SIG-M5 treated with dmso at 0.1 percent for 504 hours (cell line): Measurements from ENCODE around the gene NTM.

Source experiments
- DNase-seq: peaks from one replicate; lab custom pipeline; 2025; ENCODE audit not compliant: unreplicated experiment; lab: John Stamatoyannopoulos, UW

The NTM gene

DNA sequence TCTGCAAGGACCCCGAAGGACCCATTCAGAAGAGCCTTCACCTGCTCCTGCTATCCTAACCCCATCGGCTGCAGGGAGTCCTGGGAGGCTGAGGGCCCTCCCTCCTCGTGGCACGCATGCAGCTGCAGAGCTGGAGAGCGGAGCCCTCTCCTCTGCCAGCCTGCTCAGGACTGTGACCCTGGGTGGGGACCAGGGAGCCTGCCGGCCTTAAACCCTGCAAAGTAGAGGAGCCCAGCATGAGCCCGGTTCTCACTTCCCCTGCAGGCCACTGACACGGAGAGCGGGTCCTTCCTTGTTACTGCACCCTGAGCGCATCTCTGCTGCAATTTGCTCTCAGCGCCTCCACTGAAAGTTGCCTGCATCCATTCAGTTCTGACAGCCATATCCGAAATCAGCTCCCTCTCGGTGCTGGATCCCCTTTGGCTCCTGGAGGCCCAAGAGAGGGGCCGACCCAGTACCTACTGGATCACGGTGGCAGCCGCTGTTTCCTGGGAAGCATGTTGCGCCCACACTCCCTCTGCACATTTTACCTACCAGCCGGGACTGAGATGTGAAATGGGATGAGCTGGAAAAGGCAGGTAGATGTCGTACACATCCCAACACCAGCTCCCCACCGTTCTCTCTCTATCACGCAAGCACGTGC, 312.1 kb downstream of the NTM start:
- DNase-seq: no peak

DNA sequence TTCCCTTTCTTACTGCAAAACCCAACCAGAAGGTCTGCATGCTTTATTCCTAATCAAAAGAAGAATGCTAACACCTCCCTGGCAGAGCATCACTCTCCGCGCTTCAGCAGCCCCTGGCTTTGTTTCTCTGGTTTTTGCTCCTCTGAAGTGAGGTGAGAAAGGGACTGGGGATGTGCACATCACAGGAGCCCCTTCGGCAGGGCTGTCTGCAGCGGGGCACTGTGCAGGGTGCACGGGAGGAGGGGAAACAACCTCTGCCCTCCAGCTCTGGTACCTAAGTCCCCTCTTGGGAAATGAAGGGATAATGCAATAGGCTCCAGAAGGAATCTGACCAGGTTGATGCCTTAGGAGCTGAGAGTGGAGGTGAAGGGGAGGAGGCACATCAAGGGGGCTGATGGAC, 312.7 kb downstream of the NTM start:
- DNase-seq: no peak

DNA sequence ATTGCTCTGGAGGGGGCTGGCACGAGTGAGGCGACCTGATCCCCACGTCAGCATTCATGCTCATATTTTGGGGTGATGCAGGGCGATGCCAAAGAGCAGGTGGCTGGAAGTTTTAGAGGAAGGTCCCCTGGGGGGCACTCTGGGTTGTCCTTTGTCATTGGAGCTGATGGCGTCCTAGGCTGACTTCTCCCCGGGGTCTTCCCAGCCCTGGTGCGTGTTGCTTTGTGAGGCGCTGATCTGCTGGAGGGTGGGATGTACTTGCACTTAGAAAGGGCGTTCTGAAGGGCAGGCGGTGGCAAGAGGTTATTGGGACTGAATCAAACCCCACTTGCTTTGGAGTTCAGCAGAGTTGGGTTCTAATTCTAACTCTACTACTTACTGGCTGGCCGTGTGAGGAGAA, 313.3 kb downstream of the NTM start:
- DNase-seq: no peak

DNA sequence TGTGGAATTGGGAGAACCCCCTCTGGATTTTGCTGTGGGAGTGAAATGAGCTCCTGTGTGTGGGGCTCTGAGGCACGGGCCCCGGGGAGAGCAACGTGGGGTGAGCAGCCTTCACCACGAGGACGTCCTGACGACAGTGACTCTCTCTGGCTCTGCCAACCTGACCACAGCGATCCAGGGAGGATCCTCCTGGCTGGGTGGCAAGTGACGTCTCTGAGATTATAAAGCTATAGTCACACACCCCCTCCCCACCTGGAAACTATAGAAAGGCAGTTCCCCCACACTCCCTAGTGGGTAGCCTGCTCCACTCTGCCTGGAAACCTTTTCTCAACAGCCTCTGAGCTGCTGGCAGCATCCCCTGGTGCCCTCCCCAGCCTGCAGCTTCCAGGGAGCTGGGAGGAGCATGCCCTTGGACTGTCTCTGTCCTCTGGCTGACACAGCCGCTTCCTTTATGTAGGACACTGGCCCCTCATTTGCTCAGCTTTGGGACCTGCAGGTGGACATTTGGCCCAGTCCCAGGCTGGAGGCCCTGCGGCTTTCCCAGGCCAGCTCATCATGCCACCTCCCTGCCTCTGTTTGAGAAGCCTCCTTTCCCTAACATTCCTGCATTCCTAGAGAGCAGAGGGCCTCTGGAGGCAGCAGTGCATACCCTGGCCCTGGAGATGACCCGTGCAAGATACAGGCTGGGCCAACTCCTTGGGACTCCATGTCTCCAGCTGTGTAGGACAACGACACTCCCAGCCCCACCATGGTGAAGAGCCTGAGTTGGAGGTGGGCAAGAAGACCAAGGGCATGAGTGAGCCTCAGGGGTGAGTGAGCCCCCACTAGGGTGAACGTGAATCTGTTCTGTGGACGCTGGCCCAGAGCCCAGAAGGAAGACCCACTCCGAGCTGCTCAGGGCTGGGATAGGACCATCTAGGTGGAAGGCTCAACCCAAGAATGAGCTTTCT, 314.0 kb downstream of the NTM start:
- DNase-seq: no peak

DNA sequence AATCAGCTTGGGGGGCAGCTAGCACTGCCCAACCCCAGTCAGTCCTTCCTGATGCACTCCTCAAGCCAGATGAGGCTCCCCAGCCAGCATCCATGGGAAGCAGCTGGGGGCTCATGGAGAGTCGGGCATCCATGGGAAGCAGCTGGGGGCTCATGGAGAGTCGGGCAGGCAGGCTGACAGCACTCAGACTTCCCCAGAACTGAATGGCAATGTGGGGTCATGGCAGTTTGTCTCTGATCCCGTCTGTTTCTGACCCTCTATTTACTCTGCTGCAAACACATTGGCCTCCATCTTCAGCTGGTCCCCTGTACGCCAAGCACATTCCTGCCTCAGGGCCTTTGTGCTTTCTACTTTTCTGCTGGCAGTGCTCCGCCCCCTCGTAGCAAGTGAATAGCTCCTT, 314.8 kb downstream of the NTM start:
- no peak for DNase-seq

DNA sequence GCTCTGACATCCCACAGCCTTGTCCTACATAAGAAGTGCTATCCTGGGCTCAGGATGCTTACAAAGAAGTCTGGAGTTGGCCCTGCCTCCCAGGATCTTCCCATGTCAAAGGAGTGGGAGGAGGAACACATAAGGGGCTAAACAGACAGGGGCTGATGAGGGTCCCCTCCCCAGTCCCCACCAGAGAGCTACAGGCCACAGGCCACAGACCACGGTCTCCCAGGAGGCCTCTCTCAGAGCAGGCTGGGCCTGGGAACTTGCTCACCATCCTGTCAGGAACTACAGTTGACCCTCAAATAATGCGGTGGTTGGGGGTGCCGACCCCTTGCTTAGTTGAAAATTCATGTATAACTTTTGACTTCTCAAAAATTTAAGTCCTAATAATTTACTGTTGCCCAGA, 315.5 kb downstream of the NTM start:
- DNase-seq: no peak

DNA sequence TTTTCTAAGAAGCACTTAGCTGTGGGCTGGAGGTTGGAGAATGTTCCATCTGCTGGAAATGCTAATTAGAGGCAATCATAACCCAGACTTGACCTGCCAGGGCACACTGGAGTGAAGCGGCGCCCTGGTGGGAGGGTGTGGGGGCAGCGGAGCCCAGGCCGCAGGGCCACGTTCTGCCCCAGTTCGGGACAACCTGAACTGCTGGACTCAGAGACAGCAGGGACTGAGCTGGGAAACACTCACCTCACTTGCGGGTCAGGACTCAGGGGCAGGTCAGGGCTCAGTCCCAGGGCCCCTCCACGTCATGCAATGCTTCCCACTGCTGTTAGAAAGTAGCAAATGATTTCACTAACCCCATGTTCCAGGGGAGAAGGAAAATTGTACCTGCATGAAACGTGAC, 316.4 kb downstream of the NTM start:
- DNase-seq: no peak

DNA sequence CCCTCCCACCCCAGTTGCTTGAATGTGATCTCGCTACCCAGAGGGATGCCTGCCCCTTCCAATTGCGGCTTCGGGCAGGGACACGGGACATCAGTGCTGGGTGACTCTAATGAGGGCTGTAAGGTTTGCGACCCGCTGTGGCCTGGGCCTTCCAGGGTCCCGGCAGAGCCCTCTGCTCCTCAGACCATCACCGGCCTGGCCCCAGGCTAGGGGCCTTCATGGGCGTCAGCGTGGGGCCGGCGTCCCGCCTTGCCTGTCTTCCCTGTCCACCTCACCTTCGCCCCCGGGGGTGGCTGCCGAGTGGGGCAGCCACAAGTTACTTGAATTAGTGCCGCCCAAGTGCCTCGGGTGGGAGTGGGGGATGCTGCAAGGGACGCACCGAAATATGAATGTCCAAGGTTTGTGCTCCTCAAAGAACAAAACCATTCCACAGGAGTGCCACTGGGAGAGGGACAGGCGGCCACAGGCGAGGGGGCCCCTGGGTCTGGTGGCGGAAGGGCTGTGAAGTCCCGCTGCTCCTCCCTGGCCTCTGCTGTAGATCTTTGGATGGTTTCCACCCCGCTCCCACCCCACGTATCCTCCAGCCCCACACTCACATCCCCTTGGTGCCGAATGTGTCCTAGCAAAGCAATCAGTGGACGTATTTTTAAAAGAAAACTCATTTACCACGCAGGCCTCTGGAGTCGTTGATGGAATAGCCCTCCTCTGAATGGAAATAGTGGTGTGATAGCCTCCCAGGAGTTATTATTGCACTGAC, 317.1 kb downstream of the NTM start:
- no peak for DNase-seq

DNA sequence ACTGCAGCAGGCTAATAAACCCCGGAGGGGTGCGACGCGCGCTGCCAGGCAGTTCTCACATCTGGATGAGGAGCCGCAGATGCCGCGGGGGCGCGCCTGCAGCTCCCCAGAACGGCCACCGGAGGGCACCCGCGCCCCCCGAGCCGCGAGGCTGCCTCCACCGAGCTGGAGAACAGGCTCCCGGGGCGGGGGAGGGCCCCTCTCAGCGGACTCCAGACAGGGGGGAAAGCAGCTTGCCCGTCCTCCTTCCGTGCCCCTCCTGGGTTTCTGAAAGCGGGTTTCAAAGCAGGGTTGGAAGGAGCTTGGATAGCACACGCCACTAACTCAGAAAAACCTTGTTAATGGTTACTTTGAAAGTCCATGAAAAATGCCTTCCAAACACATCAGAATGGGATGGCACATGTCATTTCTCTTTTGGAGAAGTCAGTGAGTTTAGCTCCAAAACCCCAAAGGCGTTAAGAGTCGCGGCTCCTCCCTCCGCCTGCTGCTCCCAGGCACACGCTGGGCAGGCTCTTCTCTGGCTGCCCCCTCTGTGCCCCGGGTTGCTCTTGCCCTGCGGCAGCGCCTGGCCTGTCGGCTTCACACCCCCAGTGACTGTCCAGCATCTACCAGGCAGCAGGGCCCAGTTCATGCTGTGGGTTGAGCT, 317.8 kb downstream of the NTM start:
- no peak for DNase-seq

DNA sequence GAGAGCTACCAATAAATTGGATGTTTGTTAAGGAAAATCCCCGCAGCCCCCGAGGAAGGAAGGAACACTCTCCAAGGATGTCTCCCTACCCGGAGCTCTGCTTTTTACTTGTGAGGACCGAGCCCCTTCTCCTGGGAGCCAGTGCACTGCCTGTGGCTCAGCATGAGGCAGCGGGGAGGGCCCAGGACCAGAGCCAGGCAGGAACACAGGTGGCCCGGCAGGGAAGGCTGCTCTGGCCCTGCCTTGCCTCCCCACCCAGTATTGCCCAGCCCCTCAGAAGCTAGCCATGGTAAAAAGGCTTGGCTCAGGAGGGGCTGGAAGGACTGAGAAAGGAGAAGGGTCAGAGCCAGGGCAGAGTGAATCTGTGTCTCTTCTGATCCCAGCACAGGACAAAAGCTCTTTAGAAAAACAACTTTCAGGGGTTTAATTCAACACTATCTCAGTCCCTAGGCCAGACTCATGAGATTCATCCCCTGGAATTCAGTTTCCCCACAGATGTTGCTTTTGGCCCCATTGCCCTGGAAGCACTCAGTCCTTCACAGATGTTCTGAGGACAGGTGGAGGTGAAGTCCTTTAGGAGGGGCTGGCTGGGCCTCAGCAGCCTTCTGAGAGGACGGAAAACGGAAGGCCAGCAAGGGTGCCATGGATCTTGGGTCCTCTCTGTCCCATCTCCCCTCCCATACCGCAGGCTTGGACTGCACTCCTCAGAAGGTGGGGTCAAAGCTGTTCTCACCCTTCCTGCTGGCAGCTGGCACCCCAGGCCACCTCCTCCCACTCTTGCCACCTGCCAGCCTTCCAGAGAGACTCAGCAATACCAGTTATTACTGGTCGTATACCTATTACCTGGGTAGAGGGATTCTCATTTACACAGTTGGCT, 318.9 kb downstream of the NTM start:
- DNase-seq: no peak

DNA sequence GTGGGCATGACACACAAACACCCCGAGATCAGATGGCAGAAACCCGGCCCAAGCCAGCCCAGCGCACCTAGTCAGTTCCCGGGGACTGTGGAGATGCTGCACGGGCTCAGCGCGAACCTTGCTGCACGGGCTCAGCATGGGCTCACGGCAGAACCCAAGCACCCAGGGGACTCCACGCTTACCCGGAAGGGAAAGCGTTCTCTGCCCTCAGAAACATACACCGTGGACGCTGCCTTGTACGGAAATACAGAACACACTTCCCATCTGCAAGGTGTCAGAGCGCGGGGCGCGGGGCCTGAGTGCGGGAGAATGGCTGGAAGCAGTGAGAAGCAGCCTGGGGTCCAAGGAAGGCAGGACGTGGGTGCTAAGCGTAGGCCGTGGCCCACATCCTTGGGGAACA, 319.9 kb downstream of the NTM start:
- no peak for DNase-seq

DNA sequence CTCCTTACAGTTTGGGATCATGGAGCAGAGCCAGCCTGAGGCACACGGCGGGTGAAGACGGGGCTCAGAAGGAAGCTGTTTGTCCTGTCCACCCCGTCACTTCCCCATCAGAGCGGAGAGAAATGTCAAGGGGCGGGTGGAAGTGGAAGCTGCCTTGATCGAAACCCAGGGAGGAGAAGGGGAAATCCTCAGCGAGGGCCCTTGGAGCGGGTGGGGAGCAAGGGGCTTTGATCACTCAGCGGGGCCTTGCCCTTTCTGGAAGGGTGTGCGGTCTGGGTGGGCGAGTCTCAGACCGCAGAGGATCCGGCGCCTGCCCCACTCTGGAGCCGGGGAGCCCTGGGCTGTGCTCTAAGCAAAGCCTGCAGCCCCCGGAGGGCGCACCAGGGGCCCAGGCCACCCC, 320.4 kb downstream of the NTM start:
- DNase-seq: no peak

DNA sequence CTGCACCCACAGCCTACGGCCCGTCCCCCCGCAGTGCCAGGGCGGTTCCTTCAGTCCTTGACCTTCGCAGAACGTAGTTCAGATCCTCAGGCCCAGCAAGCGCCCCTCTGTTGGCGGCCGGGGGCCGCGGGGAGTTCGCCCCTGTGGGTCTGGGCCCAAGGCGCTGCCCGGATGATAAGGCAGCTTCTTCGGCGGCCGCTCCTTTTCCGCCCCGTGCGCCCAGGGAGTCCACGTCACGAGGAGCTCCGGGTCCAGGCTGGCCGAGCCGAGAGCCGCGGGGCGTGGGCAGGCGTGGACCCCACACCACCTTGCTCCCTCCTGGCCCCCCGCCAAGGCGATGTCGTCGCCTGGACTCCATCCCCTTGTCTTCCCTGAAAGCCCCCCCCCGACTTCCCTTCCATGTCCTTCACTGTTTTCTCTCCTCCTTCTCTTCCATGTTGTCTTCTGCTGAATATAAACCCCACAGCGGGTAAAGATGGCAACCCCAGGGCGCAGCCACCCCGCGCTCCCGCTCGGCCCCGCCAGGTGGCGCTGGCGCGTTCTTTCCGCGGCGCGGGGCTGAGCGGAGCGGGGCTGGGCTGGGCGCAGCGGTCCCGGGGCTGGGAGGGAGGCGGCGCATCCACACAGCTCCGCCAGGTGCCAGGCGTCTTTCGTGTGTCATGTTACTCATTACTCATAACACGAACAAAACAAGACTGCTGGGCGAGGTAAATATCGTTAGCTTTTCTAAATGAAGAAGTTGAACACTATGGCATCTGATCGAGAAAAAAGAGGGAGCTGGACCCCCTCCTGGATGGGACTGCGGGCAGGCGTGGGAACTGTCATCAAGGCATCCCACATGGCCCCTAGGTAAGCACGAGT, 321.0 kb downstream of the NTM start:
- no peak for DNase-seq

DNA sequence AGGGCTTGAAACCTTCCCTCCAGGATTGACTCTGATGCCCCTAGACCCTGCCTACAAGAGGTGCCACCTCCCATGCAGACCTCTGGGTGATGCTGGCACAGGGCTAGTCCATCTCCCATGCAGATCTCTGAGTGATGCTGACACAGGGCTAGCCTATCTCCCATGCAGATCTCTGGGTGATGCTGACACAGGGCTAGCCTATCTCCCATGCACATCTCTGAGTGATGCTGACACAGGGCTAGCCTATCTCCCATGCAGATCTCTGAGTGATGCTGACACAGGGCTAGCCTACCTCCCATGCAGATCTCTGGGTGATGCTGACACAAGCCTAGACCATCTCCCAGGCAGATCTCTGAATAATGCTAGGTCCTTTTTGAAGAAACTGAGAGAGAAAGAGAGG, 321.7 kb downstream of the NTM start:
- no peak for DNase-seq

DNA sequence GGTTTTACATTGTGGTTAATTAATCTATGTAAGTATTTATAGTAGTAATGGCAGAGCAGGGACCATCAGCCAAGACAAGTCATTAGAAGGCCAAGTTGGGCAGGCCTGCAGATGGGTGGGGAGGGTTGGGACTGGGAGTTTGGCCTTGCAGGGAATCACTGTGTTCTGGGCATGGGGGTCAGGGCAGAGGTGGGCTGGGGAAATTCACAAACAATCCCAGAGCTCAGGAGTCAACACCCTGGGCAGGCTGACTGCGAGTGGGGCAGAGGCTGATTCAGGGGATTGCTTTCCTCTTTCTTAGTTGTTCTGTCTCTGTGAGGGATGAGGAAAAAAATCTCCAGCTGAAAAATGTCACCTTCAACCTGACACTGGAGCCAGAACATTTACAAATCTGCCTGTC, 322.5 kb downstream of the NTM start:
- no peak for DNase-seq

DNA sequence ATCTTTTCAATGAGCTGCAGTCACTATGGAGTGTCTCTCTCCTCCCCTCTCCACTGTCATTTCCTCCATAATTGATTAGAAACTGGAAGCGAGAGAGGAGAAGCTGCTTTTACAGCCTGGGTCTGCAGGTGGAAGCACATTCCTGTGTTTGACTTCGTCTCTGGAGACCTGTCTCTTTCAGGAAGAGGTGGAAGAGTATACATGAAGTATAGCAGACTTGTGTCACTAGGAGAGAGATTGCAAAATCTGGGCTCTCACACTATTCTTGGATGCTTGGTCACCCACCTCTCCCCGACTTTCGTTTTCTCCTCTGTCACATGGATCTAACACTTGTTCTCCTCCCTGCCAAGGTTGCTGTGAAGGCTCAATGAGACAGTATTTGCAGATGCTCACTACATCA, 323.3 kb downstream of the NTM start:
- DNase-seq: no peak

DNA sequence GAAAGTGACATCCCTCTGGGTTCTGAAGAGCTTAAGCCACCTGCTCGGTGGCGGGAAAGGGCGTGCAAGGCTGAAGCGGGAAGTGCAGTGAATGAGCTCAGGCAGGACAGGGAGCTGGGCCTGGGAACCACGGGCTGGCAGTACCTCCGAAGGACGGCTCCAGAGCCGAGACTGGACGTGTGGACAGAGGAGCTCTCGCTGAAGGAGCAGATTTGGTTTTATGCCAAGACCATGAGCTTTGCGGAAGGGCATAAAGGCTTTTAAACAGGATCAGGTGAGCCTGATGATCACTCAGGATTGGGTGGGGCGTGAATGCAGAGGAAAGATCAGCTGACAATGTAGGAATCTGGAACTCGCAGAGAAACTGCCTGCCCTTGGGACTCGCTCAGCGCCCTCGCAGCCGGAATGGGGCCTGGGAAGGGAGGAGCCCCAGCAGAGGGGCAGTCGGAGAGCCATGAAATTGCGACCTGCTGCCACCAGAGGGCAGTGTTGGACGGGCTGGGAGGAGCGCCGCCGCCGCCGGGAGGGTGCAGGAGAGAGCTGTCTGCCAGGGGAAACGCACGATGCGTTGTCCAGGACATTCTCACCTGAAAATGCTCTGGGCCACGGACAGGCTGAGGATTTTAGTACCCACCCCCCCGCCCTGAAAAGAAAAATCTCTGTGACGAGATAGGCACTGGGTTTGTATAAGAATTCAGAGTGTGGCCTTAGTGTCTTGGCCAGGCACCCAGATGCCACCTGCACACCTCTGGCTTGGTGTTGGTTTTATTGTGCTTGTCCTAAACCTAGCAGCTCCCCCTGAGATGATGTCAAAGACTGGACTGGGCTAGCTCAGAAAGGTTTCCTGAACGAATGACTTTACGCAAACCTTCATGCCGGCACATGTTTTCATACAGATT, 324.4 kb downstream of the NTM start:
- peak; percentile 3 for DNase-seq

DNA sequence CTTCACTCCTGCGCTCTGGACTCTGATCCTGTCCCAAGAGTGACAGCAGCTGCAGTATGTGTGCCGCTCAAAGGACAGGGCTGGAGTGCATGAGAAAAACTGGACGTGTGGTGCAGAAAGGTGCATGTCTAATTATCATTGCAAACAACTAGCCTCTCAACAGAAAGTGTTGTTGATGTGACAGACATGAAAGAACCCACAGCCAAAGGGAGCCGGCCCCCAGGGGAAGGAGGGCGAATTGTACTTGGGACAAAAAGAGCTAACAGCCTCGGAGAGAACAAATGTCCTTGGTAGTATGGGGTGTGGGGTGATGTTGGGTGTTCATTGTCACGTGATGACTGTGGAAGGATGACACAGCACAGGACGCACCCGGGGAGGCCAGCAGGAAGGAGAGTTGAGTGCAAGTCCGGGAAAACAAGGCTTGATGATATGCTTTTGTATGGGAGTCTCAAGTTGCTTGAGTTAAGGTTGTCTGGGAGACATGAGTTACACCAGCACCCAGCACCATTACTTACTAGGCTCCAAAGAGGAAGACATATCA, 325.5 kb downstream of the NTM start:
- DNase-seq: no peak
